Stomach (tissue), 9 donors: Measurements from ENCODE around the gene ADCY10. TPM values are rescaled to one million over a fixed set of nuclear protein-coding genes. Genes with fewer than 3 reads are reported as not detected.
"Not testable (repeated sequence)": the region's sequence is repeated elsewhere in the genome, so short reads cannot be mapped to it uniquely, and the experiment has no call there.

Experiments used
- DNase-seq, 2 donors: peaks; one replicate each; pipeline versions ENCODE4 v3.0.0 to v3.0.0-alpha.2; 2013 to 2019
- H3K27ac ChIP-seq, 5 donors: fragments of 200-600 bp in 4 of 5; sonication (generic) in 4 of 5; one replicate each; pipeline ENCODE4 v1.5.1; 2013 to 2019; ENCODE audit warnings: mild to moderate bottlenecking in 1 of 5, moderate library complexity in 1 of 5
- H3K27me3 ChIP-seq, 3 donors: fragments of 200-600 bp; sonication (generic); one replicate each; pipeline ENCODE4 v1.5.1; 2017 to 2019; ENCODE audit warnings: mixed run types in 1 of 3
- H3K36me3 ChIP-seq, 4 donors: fragments of 200-600 bp; sonication (generic); 1 replicate in 3 of 4; 2 replicates in 1 of 4; pipeline ENCODE4 v1.5.1; 2016 to 2019
- H3K4me1 ChIP-seq, 4 donors: fragments of 200-600 bp; sonication (generic); one replicate each; pipeline ENCODE4 v1.5.1; 2016 to 2019
- H3K4me3 ChIP-seq, 4 donors: fragments of 200-600 bp; sonication (generic) in 3 of 4; one replicate each; pipeline ENCODE4 v1.5.1; 2016 to 2019; ENCODE audit warnings: mild to moderate bottlenecking in 1 of 4
- H3K9me3 ChIP-seq, 4 donors: fragments of 200-600 bp; sonication (generic); one replicate each; pipeline ENCODE4 v1.5.1; 2016 to 2019
- CTCF ChIP-seq, 7 experiments: fragments of 450-650 bp in 4 of 7; fragments of 200-600 bp in 3 of 7; sonication (generic) in 3 of 7; IDR thresholded peaks; one replicate each; pipeline ENCODE4 v1.5.1; 2016 to 2019; ENCODE audit warnings: antibody characterized with exemption in 7 of 7, control low read depth in 2 of 7, mild to moderate bottlenecking in 1 of 7
- EP300 ChIP-seq: sonication (generic); formaldehyde crosslinking; IDR thresholded peaks from one replicate; pipeline ENCODE4 v1.6.1; 2017; ENCODE audit warnings: antibody characterized with exemption
- POLR2A ChIP-seq, 4 donors: fragments of 450-650 bp; IDR thresholded peaks; one replicate each; pipeline ENCODE4 v1.6.1; 2016; ENCODE audit warnings: antibody characterized with exemption in 4 of 4, control low read depth in 2 of 4, mild to moderate bottlenecking in 1 of 4, moderate library complexity in 1 of 4
- POLR2AphosphoS5 ChIP-seq, 3 donors: sonication (generic); formaldehyde crosslinking; IDR thresholded peaks; one replicate each; pipeline ENCODE4 v1.6.1; 2016; ENCODE audit warnings: antibody characterized with exemption in 3 of 3
- WGBS, 5 donors: extraction: QIAGEN DNeasy Blood & Tissue Kit in 3 of 5; methylation state at CpG; one replicate each; pipeline versions ENCODE4 v1.1.5 to v1.1.7; 2013 to 2018; 5-methylcytosine and 5-hydroxymethylcytosine counted together
- intact Hi-C: fragments of 100-400 bp; cut with DNase I; formaldehyde crosslinking; loops from one replicate; pipeline ENCODE4 v1.15.1; 2023; ENCODE audit warnings: low total_unique reads
- polyA plus RNA-seq, 3 donors: library from polyadenylated mRNA; stranded (reverse); fragments of 200-250 nt; gene quantifications; one replicate each; pipeline ENCODE4 v1.2.3, GENCODE V29; 2013
- total RNA-seq, 5 donors: library from RNA; depleted of rRNA; stranded (reverse); fragments of >200 nt; gene quantifications; one replicate each; pipeline versions ENCODE4 v1.1.0 to v1.2.3, GENCODE V29; 2014 to 2016
- donor health status: healthy with polysubstance abuse.
- donor health status: Bipolar disorder and iron deficiency.
- donor health status: healthy.

ADCY10 gene
- total and polyA plus RNA-seq, 8 donors: 0.60 TPM; not detected in 7

GRCh38 chr1:167879508-167879907, 34.4 kb downstream of the ADCY10 start:
- WGBS, 5 donors: 79 to 88% (median 81%) methylated on average over 1 of the region's 1 CpG
- intact Hi-C loops: no loop called here
- TF ChIP-seq CTCF (IDR thresholded peaks at IDR 0.05) (no peak), EP300 (no peak), POLR2AphosphoS5 (IDR thresholded peaks at IDR 0.05) (no peak), POLR2A (IDR thresholded peaks at IDR 0.05) (no peak)

GRCh38 chr1:167878372-167879160, 35.4 kb downstream of the ADCY10 start:
- H3K36me3 ChIP-seq: no peaks in the 10 kb centered on the region
- no peak overlapping the region for H3K4me3 ChIP-seq
- H3K27ac ChIP-seq: no peak overlapping the region
- WGBS, 5 donors: 96 to 98% (median 97%) methylated on average over 7 of the region's 7 CpGs
- H3K9me3 ChIP-seq: no peaks in the 10 kb centered on the region
- H3K27me3 ChIP-seq: no peaks in the 10 kb centered on the region
- DNase-seq: no peak
- no peak for TF ChIP-seq CTCF (IDR thresholded peaks at IDR 0.05)
- no peak for TF ChIP-seq POLR2A (IDR thresholded peaks at IDR 0.05)
- no peak for TF ChIP-seq POLR2AphosphoS5 (IDR thresholded peaks at IDR 0.05)
- intact Hi-C loops: no loop called here
- H3K4me1 ChIP-seq: no peaks in the 10 kb centered on the region

More at GRCh38 chr1:167879508-167879907, 34.4 kb downstream of the ADCY10 start:
- H3K9me3 ChIP-seq: no peaks in the 10 kb centered on the region
- no peak overlapping the region for H3K4me3 ChIP-seq
- DNase-seq: no peak
- H3K36me3 ChIP-seq: no peaks in the 10 kb centered on the region
- no peaks in the 10 kb centered on the region for H3K4me1 ChIP-seq
- H3K27ac ChIP-seq: no peak overlapping the region
- no peaks in the 10 kb centered on the region for H3K27me3 ChIP-seq

GRCh38 chr1:167876597-167877175, 37.2 kb downstream of the ADCY10 start:
- peak in 1 of 3 donors; percentile 43 for TF ChIP-seq POLR2AphosphoS5 (IDR thresholded peaks at IDR 0.05)
- TF ChIP-seq POLR2A (IDR thresholded peaks at IDR 0.05): no peak
- no peaks in the 10 kb centered on the region for H3K27me3 ChIP-seq
- 84 to 95% (median 91%) methylated on average over 3 of the region's 3 CpGs for WGBS, 5 donors

GRCh38 chr1:167871331-167871730, 42.6 kb downstream of the ADCY10 start:
- no peaks in the 10 kb centered on the region for H3K36me3 ChIP-seq
- H3K4me1 ChIP-seq: no peaks in the 10 kb centered on the region
- intact Hi-C loops: no loop called here
- TF ChIP-seq EP300: no peak
- no peak for DNase-seq
- no peaks in the 10 kb centered on the region for H3K9me3 ChIP-seq
- no peaks in the 10 kb centered on the region for H3K27me3 ChIP-seq
- H3K4me3 ChIP-seq: no peak overlapping the region
- no peak overlapping the region for H3K27ac ChIP-seq

More at GRCh38 chr1:167876597-167877175, 37.2 kb downstream of the ADCY10 start:
- Histone ChIP-seq H3K4me1 (no peaks in the 10 kb centered on the region), H3K9me3 (no peaks in the 10 kb centered on the region), H3K27ac (no peak overlapping the region), H3K36me3 (no peaks in the 10 kb centered on the region), H3K4me3 (no peak overlapping the region)
- intact Hi-C loops: no loop called here
- DNase-seq: no peak

- DNase-seq, H3K36me3 ChIP-seq, H3K27me3 ChIP-seq, H3K27ac ChIP-seq, intact Hi-C loops, H3K9me3 ChIP-seq, H3K4me1 ChIP-seq, H3K4me3 ChIP-seq: not testable (repeated sequence)
- WGBS, 5 donors: 57 to 69% (median 58%) methylated on average over 16 of the region's 16 CpGs
Observed at GRCh38 chr1:167869157-167870001, 44.6 kb downstream of the ADCY10 start.

- H3K36me3 ChIP-seq, DNase-seq, H3K4me3 ChIP-seq, H3K27me3 ChIP-seq, H3K4me1 ChIP-seq, intact Hi-C loops, H3K27ac ChIP-seq, H3K9me3 ChIP-seq: not testable (repeated sequence)
- WGBS, 5 donors: 87 to 93% (median 89%) methylated on average over 8 of the region's 8 CpGs
Observed at GRCh38 chr1:167866739-167867414, 47.1 kb downstream of the ADCY10 start.

- DNase-seq, H3K4me1 ChIP-seq, H3K4me3 ChIP-seq, H3K9me3 ChIP-seq, H3K27ac ChIP-seq, intact Hi-C loops, H3K36me3 ChIP-seq, H3K27me3 ChIP-seq: not testable (repeated sequence)
- WGBS, 5 donors: 54 to 78% (median 66%) methylated on average over 2 of the region's 2 CpGs
Observed at GRCh38 chr1:167866326-167866725, 47.6 kb downstream of the ADCY10 start.

GRCh38 chr1:167865804-167866308, 48.1 kb downstream of the ADCY10 start:
- H3K4me3 ChIP-seq, H3K27ac ChIP-seq, intact Hi-C loops, H3K9me3 ChIP-seq, H3K27me3 ChIP-seq, DNase-seq, H3K4me1 ChIP-seq, H3K36me3 ChIP-seq: not testable (repeated sequence)
- WGBS, 5 donors: 94 to 97% (median 96%) methylated on average over 10 of the region's 10 CpGs
